HG03039 (cell line): Measurements from ENCODE around the gene KLHL17.

Source experiments
- ATAC-seq: cut with Tn5 transposase; IDR thresholded peaks from one replicate; pipeline ENCODE4 v1.9.1; 2021; ENCODE audit warnings: mild to moderate bottlenecking, moderate library complexity; ENCODE audit not compliant: unreplicated experiment

The KLHL17 gene

DNA sequence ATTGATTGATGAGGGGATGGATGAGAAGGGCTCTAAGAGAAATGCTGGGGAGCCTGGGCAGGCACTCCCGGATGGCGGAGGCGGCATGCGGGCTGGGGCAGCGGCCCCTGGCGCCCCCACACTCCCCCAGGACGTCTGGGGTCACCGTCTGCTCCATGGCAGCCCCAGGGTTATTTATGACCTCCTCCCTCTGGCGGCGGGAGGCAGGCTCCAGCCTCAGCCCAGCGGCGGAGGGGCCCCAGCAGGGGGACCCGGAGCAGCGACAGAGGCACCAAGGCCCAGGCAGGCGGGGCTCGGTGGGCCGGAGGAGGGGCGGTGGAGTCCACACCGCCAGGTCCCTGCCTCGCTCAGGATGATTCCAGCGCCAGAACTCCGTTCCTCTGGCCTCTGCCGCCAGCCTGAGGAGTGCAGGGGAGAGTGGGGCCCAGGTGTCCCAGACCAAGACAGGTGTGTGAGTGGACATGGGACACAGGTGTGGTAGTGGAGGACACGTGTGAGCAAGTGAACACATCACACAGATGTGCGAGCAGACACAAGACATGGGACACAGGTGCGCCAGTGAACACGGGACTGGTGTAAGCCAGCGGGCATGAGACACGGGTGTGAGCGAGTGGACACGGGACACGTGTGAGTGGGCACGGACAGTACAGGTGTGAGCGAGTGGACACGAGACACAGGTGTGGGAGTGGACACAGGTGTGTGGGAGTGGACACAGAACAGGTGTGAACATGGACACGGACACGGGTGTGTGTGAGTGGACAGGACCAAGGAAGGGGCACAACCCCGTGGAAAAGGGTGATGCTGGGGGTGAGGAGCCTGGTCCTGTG, 39.2 kb upstream of the KLHL17 start:
- no peak for ATAC-seq

DNA sequence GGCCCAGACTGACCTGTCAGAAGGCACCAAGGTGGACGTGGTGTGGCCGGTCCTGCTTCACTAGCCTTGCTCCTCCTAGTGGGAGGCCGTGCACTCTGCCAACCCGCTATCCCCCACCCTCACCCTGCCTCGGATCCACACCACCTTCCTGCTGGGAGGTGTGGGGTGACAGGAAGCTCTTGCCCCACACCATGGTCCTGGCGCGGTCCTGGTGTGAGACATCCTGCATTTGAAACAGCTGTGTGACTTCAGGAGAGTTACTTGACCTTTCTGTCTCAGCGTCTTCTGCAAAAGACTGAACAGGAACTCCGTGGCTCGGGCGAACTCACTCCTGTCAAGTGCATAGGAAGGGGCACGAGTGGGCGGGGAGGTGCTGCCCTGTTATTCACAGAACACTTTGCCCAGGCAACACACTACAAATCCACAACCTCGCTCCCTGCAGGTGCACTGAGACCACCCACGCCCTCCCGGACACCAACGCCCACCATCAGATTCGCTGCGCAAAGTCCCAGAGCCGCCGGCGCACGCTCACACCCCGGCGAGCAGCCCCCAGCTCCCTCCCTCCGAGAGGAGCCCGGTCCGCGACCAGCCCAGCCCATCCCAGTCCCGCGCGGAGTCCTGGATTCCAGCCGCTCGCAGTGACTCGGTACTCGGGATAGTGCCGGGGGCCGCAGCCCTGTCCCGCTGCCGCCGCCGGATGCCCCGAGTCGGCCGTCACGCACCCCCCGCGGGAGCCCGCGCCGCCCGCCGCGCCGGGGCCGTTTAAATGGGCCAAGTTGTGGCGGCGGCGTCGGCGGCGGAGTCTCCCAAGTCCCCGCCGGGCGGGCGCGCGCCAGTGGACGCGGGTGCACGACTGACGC, 37.0 kb upstream of the KLHL17 start, which contains the start of gene SAMD11:
Gene SAMD11 (plus strand): TSS at position 793 of the 860 bp plus-strand sequence. CDS start 509 bp downstream, outside the sequence.
- ATAC-seq = no peak

- ATAC-seq = no peak
Measured at GRCh38 chr1:923991-924655, 36.3 kb upstream of the KLHL17 start.

GRCh38 chr1:924656-925560, 35.5 kb upstream of the KLHL17 start:
- no peak for ATAC-seq

GRCh38 chr1:925561-926421, 34.6 kb upstream of the KLHL17 start:
- ATAC-seq = no peak

DNA sequence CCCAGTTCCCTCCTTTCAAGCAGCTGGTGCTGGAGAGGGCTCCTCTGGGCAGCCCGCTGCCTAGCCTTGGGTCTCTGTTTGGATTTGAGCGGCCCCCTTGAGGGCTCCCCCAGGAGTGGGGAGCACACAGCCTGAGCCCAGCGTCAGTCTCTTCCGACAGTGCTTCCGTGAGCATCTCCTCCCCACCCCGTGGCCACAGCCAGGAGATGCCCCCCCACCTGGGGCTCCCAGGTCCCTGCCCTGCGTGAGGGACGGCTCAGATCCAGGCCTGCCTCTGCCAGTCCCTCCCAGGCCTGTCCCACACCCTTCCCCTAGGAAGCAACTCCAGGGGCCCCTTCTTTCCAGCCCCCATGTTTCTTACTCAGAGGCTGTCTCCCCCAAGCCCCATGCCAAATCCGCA, 33.1 kb upstream of the KLHL17 start:
- ATAC-seq = no peak

DNA sequence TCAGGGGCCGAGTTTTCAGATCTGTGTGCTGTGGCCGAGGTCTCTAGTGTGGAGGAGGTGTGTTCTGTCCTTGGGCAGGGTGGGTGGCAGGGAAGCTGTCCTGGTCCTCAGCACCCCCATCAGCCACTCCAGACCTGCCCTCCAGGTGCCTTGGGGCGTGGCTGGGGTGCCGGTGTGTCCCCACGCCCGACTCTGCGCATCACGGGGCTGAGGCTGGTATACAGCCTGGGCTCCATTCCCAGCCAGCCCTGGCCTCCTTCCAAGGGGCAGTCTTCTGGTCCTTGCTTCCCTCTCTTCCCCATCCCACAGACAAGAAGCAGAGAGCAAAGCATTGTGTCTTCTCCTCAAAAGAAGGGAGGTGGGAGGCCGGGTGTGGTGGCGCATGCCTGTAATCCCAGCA, 32.6 kb upstream of the KLHL17 start:
- ATAC-seq = no peak

- no peak for ATAC-seq
Measured at GRCh38 chr1:928825-929661, 31.3 kb upstream of the KLHL17 start.

GRCh38 chr1:929712-930632, 30.4 kb upstream of the KLHL17 start:
- no peak for ATAC-seq

DNA sequence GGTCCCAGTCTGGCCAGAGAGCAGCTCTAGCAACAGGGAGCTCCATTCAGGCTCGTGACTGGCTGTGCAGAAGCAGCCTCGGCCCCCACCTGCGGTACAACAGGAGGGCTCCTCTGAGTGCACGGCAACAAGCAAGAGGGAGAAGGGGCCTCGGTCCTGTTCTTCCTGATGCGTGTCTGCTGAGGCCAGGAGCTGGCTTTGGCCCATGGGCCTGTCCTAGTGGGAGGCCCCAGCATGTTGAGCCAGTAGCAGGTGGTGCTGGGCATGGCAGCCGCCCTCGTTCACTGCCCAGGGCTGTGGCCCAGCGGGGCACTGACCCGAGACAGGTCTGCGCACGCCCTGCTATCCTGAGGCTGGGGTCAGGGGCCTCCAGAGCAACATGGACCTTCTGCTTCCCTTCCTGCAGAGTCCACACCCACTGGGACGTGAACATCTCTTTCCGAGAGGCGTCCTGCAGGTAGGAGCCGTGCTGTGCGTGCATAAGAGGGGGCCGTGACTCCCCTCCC, 29.7 kb upstream of the KLHL17 start:
- no peak for ATAC-seq

GRCh38 chr1:931380-932172, 28.8 kb upstream of the KLHL17 start:
- ATAC-seq = no peak

GRCh38 chr1:932173-932510, 28.2 kb upstream of the KLHL17 start:
- no peak for ATAC-seq

DNA sequence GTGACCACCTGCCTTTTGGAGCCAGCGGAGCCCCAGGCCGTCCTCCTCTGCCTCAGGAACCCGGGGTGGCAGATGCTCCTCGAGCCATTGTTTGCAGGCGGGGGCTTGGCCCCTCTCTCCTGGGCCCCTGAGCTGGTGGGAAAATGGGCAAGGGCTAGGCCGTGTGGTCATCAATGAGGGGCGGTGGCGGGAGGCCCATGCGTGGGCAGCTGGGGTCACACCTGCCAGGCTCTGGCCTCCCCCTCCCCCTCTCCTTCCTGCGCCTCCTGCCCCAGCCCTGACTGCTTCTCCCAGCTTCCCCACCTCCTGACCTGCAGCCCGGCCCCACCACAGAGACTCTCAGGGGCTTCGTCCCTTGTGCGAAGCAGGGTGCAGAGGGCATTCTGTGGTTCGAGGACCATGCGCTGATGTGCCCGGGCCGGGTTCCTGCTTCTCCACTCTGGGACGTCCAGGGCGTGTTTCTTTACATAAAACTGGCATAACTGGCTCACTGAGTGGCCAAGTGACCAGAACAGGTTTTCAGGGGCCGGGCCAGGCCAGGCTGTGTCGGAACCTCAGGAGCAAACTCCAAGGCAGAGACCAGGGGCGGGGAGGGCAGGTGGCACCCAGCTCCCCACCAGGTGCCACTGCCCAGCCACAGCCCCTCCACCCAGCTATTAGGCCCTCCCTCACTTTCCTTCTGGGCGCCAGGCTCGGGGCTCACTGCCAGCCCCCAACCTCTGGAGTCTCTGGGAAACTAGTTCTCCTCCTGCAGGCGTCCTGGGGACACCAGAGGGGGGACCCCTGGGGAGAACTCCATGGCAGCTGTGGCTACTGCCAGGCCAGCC, 27.4 kb upstream of the KLHL17 start:
- ATAC-seq = no peak

- no peak for ATAC-seq
Measured at GRCh38 chr1:933603-933940, 26.8 kb upstream of the KLHL17 start.

DNA sequence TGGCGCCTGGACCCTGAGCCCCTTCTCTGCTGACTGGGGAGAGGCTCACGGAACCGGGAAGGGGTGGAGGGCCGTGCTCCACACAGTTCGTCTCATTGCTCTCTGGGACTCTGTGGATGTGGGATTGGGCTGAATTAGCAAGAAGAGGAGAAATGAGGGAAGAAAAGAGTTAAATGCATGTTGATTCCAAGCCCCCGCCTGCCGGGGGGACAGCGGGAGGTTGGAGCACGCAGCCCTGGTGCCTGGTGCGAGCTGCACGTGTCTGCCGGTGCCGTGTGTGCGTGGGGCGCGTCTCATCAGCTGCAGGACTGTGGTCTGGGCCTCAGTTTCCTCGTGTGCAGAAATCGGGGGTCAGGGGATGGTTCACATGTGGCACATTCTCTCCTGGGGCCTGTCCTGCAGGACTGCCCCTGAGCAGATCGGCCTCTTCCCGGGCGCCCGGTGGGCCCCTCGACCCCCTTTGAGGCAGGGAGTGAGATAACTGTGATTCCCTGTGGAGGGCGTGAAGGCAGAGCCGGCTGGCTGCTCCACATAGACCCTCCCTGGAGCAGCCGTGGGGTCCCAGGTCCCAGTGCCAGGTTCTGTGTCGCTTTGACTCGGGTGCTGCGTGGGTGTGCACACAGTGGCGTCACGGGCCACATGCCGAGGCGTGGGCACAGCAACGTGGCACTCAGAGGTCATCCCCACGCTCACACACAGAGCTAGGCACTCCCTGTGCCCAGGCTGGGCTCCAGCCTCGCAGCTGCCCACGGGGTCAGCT, 25.2 kb upstream of the KLHL17 start:
- no peak for ATAC-seq
